GM12891 (cell line): ENCODE results near the gene HSPB3.

ENCODE experiments used
- POLR2A ChIP-seq: IDR thresholded peaks from 2 replicates; pipeline ENCODE4 v1.6.1; 2011; ENCODE audit warnings: low read depth, low read length, control low read depth
- POLR2AphosphoS5 ChIP-seq: IDR thresholded peaks from 2 replicates; pipeline ENCODE4 v1.6.1; 2011; ENCODE audit warnings: low read depth, low read length, control low read depth
- TAF1 ChIP-seq: IDR thresholded peaks from 2 replicates; pipeline ENCODE4 v1.6.1; 2011; ENCODE audit warnings: low read depth, low read length, control low read depth

- TF ChIP-seq TAF1 (no peak), POLR2A (no peak), POLR2AphosphoS5 (no peak)
Observed at GRCh38 chr5:54476682-54477081, 21.2 kb downstream of the HSPB3 start.
